Glomerular visceral epithelial cell (primary cell): ENCODE results near the gene GJA8.
"Not testable (repeated sequence)": the region's sequence is repeated elsewhere in the genome, so short reads cannot be mapped to it uniquely, and the experiment has no call there.

Source experiments
- DNase-seq: peaks from one replicate; pipeline ENCODE4 v3.0.0-alpha.2; 2016; ENCODE audit errors: extremely low spot score

The GJA8 gene

DNA sequence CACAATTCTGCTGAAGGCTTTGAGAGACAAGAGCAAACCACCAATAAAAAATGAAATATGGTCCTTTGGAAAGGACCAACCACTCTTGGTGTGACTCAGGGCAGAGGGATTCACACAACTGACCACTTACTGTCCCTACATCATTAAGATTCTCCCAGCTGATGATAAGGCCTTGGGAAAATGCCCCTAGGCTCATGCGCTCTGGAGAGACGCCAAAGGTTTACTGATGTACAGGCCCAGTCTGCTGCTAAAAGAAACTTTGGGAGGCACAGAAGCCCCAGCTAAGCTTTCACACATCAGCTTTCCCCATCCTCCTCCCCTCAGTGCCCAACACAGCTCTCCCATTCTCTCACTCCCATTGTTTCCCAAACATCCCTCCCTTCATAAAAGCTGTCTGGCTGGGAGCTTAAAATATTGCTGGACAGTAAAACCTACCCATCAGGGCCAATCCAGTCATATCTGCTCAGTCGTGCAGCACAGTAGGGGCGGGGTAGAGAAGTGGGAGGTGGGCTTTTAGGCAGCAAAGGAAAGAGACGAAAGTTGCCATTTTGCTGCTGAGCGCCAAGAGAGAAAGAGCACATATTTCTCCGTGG is at the start of gene GJA8:
TSS of gene GJA8 (plus strand) at position 543 of the 593 bp plus-strand sequence. CDS start 5,161 bp downstream, outside the sequence.
- peak; percentile 22 for DNase-seq

- peak; percentile 37 for DNase-seq
Measured at GRCh38 chr1:147853391-147853790, 49.2 kb upstream of the GJA8 start.

DNA sequence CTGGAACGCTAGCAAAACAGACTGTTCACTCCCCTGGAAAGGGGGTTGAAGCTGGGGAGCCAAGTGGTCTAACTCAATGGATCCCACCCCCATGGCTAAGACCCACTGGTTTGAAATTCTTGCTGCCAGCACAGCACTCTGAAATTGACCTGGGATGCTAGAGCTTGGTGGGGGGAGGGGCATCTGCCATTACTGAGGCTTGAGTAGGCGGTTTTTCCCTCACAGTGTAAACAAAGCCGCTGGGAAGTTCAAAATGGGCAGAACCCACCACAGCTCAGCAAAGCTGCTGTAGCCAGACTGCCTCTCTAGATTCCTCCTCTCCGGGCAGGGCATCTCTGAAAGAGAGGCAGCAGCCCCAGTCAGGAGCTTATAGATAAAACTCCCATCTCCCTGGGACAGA is 47.6 kb upstream of the GJA8 start:
- DNase-seq = not testable (repeated sequence)

DNA sequence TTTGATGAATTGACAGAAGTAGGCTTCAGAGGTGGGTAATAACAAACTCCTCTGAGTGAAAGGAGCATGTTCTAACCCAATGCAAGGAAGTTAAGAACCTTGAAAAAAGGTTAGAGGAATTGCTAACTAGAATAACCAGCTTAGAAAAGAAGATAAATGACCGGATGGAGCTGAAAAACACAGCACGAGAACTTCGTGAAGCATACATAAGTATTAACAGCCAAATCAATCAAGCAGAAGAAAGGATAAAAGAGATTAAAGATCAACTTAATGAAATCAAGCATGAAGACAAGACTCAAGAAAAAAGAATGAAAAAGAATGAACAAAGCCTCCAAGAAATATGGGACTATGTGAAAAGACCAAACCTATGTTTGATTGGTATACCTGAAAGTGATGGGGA is 46.6 kb upstream of the GJA8 start:
- not testable (repeated sequence) for DNase-seq

DNA sequence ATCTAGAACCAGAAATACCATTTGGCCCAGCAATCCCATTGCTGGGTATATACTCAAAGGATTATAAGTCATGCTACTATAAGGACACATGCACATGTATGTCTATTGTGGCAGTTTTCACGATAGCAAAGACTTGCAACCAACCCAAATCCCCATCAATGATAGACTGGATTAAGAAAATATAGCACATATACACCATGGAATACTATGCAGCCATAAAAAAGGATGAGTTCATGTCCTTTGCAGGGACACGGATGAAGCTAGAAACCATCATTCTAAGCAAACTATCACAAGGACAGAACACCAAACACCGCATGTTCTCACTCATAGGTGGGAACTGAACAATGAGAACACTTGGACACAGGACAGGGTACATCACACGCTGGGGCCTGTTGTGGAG is 35.4 kb upstream of the GJA8 start:
- DNase-seq = not testable (repeated sequence)

- no peak for DNase-seq
Measured at GRCh38 chr1:147878022-147878421, 24.6 kb upstream of the GJA8 start.

GRCh38 chr1:147879911-147880310 is 22.7 kb upstream of the GJA8 start:
- no peak for DNase-seq

DNA sequence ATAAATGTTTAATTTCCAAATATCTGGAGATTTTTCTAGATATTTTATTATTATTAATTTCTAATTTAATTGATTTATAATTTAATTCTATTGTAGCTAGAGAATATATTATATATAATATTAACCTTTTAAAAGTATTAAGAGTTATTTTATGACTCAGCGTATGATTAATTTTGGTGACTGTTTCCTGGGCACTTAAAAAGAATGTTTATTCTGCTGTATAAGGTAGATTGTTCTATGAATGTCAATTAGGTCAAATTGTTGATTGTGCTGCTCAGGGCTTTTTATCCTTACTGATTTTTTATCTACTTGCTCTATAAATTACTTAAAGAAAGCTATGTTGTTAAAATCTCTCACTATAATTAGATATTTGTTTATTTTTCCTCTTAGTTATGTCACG is 20.1 kb upstream of the GJA8 start:
- DNase-seq = no peak

- DNase-seq = peak; percentile 62
Measured at GRCh38 chr1:147890177-147890790, 12.3 kb upstream of the GJA8 start.

- no peak for DNase-seq
Measured at GRCh38 chr1:147891088-147891487, 11.5 kb upstream of the GJA8 start.

- DNase-seq = no peak
Measured at GRCh38 chr1:147892216-147892615, 10.4 kb upstream of the GJA8 start.

DNA sequence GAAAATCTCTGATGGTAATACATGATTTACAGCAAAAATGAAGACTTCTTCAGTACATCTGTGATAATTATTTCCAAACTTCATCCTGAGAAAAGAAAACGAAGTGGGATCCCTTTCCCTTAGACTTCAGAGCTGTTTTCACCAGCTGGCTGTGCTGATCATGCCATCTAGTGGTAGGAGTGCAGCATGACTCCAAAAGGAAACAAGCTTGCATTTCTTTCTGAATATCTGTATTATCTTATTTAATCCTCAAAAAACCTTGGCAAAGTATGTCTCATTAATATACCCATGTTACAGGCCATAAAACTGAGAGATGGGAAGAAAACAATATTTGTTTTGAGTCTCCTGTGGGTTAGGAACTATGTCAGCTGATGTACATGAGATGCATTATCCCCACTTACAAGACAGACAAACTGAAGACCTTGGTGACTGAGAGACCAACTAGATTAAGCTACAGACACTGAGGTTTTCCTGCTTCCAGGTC is 9.8 kb upstream of the GJA8 start:
- DNase-seq = peak; percentile 53

- no peak for DNase-seq
Measured at GRCh38 chr1:147895123-147895522, 7.5 kb upstream of the GJA8 start.

- no peak for DNase-seq
Measured at GRCh38 chr1:147897029-147897752, 5.4 kb upstream of the GJA8 start.

- no peak for DNase-seq
Measured at GRCh38 chr1:147897789-147898188, 4.8 kb upstream of the GJA8 start.

DNA sequence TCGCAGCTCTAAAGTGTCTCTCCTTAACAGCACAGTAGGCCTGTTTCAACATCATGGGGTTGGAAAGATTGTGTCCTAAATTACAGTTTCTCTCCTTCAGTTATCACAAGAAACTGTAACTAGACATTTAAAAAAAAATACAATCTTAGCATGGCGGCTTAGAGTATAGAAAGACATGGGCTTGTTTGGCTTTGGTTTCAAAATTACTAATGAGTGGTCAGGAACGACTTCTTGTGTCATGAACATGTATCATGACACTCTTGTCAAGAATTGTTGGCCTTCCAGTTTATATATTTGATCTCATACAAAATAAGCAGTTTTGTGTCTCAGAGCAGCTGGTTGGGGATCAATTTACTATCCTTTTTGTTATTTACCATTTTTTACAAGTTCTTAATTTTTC is 2.1 kb downstream of the GJA8 start:
- DNase-seq = no peak

DNA sequence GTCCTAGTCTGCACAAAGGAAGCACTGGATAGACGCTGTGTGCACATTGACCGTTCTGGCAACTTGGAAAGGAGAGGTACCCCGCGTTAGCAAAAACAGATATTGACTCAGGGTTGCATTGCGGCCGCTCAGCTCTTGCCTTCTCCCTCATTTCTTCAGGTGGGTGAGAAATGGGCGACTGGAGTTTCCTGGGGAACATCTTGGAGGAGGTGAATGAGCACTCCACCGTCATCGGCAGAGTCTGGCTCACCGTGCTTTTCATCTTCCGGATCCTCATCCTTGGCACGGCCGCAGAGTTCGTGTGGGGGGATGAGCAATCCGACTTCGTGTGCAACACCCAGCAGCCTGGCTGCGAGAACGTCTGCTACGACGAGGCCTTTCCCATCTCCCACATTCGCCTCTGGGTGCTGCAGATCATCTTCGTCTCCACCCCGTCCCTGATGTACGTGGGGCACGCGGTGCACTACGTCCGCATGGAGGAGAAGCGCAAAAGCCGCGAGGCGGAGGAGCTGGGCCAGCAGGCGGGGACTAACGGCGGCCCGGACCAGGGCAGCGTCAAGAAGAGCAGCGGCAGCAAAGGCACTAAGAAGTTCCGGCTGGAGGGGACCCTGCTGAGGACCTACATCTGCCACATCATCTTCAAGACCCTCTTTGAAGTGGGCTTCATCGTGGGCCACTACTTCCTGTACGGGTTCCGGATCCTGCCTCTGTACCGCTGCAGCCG is 5.4 kb downstream of the GJA8 start:
- no peak for DNase-seq

DNA sequence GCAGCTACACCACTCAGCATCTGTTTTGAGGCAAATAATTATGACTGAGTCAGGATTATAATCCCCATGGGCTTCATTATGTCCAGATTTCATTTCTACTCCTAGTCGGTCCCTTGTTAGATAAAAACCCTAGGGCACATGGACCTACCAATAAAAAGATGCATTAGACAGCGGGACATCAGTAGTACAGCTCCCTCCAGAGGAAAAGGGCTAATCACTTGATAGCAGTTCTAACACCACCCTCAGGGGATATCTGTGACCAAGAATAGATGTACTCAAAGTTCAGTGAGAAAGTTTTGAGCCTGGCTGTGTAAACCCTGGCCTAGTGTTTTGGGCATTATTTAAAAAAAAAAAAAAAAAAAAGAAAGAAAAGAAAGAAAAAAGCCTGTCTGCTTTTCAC is 10.0 kb downstream of the GJA8 start:
- no peak for DNase-seq

GRCh38 chr1:147913362-147913942 is 10.9 kb downstream of the GJA8 start:
- no peak for DNase-seq

GRCh38 chr1:147919896-147920295 is 17.3 kb downstream of the GJA8 start:
- DNase-seq = no peak

DNA sequence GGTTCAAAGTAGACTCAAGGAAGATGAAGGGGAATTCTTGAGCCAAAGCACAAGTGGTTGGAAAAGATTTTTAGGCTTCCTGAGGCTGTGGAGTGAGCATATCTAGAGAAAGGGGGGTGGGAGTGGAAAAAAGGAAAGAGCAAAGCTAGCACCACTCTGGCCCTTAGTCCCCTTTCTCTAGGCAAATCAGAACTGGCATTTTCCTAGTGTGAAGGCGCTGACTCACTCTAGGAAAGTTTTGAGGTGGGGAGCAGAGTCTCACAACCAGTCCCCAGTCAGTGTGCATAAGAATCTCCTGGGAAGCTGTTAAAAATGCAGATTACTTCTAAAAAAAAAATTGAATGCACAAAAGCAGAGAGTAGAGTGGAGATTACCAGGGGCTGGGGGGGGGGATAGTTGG is 22.2 kb downstream of the GJA8 start:
- DNase-seq = no peak

DNA sequence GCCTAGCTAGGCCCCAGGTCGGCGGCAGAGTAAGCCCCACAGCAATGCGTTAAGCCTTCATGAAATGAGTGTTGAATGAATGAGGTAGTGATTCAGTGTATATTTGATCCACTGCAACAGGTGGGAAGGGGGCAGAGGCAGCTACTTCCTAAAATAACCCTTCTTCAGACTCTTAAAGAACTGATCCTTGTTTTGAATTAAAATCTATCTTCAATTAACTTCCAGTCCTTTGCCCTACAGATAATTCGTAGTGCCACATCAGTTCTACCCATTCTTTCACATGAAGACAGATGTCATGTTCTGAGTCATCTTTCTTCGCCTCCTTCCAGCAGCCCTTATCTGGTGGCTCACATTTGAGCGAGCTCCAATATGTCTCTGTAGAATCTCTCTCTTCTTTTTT is 24.6 kb downstream of the GJA8 start:
- not testable (repeated sequence) for DNase-seq
